Panc1 (cell line): Measurements from ENCODE around the gene NEUROD1. TPM values are rescaled to one million over a fixed set of nuclear protein-coding genes. Genes with fewer than 3 reads are reported as not detected.

ENCODE experiments used
- ATAC-seq: fragments of 200-7000 bp; cut with Tn5 transposase; 2 replicates; pipeline ENCODE4 v1.9.1; 2020; ENCODE audit warnings: mild to moderate bottlenecking, moderate library complexity
- BruUV-seq: library from RNA; stranded (reverse); fragments of 400-500 nt; replicated peaks from 2 replicates; lab custom pipeline; 2021; lab: Mats Ljungman, UMichigan
- CTCF ChIA-PET: fragments of 300-600 bp; sonication (Branson Sonifier 250); formaldehyde crosslinking; loops from one replicate; lab custom pipeline; 2022; ENCODE audit warnings: antibody characterized with exemption; lab: Charles Lee
- POLR2A ChIA-PET: fragments of 300-600 bp; sonication (Branson Sonifier 250); formaldehyde crosslinking; loops from one replicate; lab custom pipeline; 2022; ENCODE audit warnings: antibody characterized with exemption; lab: Charles Lee
- DNase-seq: peaks from one replicate; pipeline ENCODE4 v3.0.0-alpha.2; 2010; ENCODE audit warnings: low read depth, low spot score
- H3K27ac ChIP-seq: 2 replicates; pipeline ENCODE4 v1.5.1; 2011; ENCODE audit warnings: mild to moderate bottlenecking, low read length, inconsistent platforms
- H3K27me3 ChIP-seq: fragments of 200-500 bp; sonication (Bioruptor generic); 2 replicates; pipeline ENCODE4 v1.6.0; 2014; ENCODE audit warnings: low read length, inconsistent platforms; ENCODE audit not compliant: control insufficient read depth, insufficient read depth
- H3K36me3 ChIP-seq: fragments of 200-500 bp; sonication (Bioruptor generic); 2 replicates; pipeline ENCODE4 v1.5.1; 2014; ENCODE audit warnings: inconsistent platforms, mild to moderate bottlenecking, low read length, moderate library complexity; ENCODE audit not compliant: control insufficient read depth, insufficient read depth
- H3K4me1 ChIP-seq: 2 replicates; pipeline ENCODE4 v1.5.1; 2011; ENCODE audit warnings: inconsistent platforms, mild to moderate bottlenecking, low read length, moderate library complexity; ENCODE audit not compliant: control insufficient read depth, insufficient read depth
- H3K4me3 ChIP-seq, 2 experiments: 2 replicates each; pipeline ENCODE4 v1.5.1; 2011 to 2012; ENCODE audit warnings: low read depth in 2 of 2, low read length in 2 of 2, mild to moderate bottlenecking in 2 of 2, inconsistent platforms in 1 of 2, moderate library complexity in 1 of 2
- H3K9me3 ChIP-seq: fragments of 200-500 bp; sonication (Bioruptor generic); 2 replicates; pipeline ENCODE4 v1.5.1; 2014; ENCODE audit warnings: low read depth, mild to moderate bottlenecking, inconsistent platforms, low read length, moderate library complexity; ENCODE audit not compliant: control insufficient read depth, insufficient read depth
- CTCF ChIP-seq: fragments of 450-650 bp; IDR thresholded peaks from 2 replicates; pipeline ENCODE4 v1.5.1; 2017; ENCODE audit warnings: mild to moderate bottlenecking
- REST ChIP-seq, 2 experiments: IDR thresholded peaks; 2 replicates each; pipeline ENCODE4 v1.6.1; 2011 to 2012; ENCODE audit warnings: low read depth in 2 of 2, control low read depth in 1 of 2, low read length in 1 of 2, mild to moderate bottlenecking in 1 of 2, moderate library complexity in 1 of 2; ENCODE audit not compliant: insufficient read depth in 1 of 2
- SIN3A ChIP-seq: IDR thresholded peaks from 2 replicates; pipeline ENCODE4 v1.6.1; 2012; ENCODE audit warnings: low read depth, mild to moderate bottlenecking, low read length, moderate library complexity, borderline replicate concordance; ENCODE audit not compliant: insufficient read depth
- TCF7L2 ChIP-seq: IDR thresholded peaks from 2 replicates; pipeline ENCODE4 v1.6.1; 2011; ENCODE audit warnings: mild to moderate bottlenecking, low read depth, low read length, inconsistent platforms
- in situ Hi-C: cut with HindIII; loops from 2 replicates; pipeline ENCODE4 v1.10.0; 2016; ENCODE audit warnings: low sequenced_read_pairs, low pct_unique_long_range_greater_than_20kb
- intact Hi-C: fragments of 100-400 bp; cut with micrococcal nuclease; formaldehyde crosslinking; loops from one replicate; pipeline ENCODE4 v1.10.0; 2022; ENCODE audit not compliant: unreplicated experiment
- total RNA-seq: library from RNA; stranded (reverse); gene quantifications from one replicate; pipeline ENCODE4 v1.2.1, GENCODE V29; 2021; ENCODE audit not compliant: unreplicated experiment

The NEUROD1 gene
- total RNA-seq, 1 experiment from 2014 or later = not detected

GRCh38 chr2:181675254-181675653 lies 5.1 kb downstream of the NEUROD1 start:
- CTCF ChIA-PET = no interaction called here
- in situ Hi-C loops = no loop called here
- DNase-seq = no peak

GRCh38 chr2:181674461-181674860 lies 5.9 kb downstream of the NEUROD1 start:
- in situ Hi-C loops (no loop called here), intact Hi-C loops (no loop called here)
- Histone ChIP-seq H3K9me3 (no peaks in the 10 kb centered on the region), H3K27ac (no peak overlapping the region), H3K36me3 (no peaks in the 10 kb centered on the region), H3K4me3 (no peak overlapping the region), H3K4me1 (no peaks in the 10 kb centered on the region), H3K27me3 (peaks cover 12% of the 10 kb centered on the region)
- ATAC-seq (no peak), DNase-seq (no peak)
- ChIA-PET POLR2A (no interaction called here), CTCF (no interaction called here)
- TF ChIP-seq REST (IDR thresholded peaks at IDR 0.05; ENCODE audit: insufficient read depth in 1 of 2, low read depth in 2 of 2, low read length in 1 of 2) (no peak), CTCF (no peak), TCF7L2 (no peak), SIN3A (no peak)
- no TSS peak for BruUV-seq

More at GRCh38 chr2:181675254-181675653, 5.1 kb downstream of the NEUROD1 start:
- BruUV-seq = no TSS peak
- H3K36me3 ChIP-seq = no peaks in the 10 kb centered on the region
- intact Hi-C loops = no loop called here
- H3K4me3 ChIP-seq = no peak overlapping the region
- H3K4me1 ChIP-seq = no peaks in the 10 kb centered on the region
- TF ChIP-seq CTCF (no peak), SIN3A (no peak), REST (IDR thresholded peaks at IDR 0.05; ENCODE audit: insufficient read depth in 1 of 2, low read depth in 2 of 2, low read length in 1 of 2) (no peak)
- peaks cover 12% of the 10 kb centered on the region for H3K27me3 ChIP-seq
- no peak overlapping the region for H3K27ac ChIP-seq
- no peaks in the 10 kb centered on the region for H3K9me3 ChIP-seq
- no peak for ATAC-seq
- POLR2A ChIA-PET = no interaction called here
